Measurements from ENCODE around the gene GEMIN5.
A peak's percentile ranks its signal among the peaks of the same experiment; 100 is the strongest.
"Not testable (repeated sequence)": the region's sequence is repeated elsewhere in the genome, so short reads cannot be mapped to it uniquely, and the experiment has no call there.

GEMIN5 gene

GRCh38 chr5:154940772-154941620, 3.0 kb upstream of the GEMIN5 start, which contains the start of gene MRPL22:
Gene MRPL22, plus strand, starts transcription at chr5:154941073. Its CDS starts 38 bp downstream, at chr5:154941111.
- FAIRE-seq (peak; percentile 92), DNase-seq (ENCODE audit: insufficient read length, low spot score) (peak; percentile 67)

DNA sequence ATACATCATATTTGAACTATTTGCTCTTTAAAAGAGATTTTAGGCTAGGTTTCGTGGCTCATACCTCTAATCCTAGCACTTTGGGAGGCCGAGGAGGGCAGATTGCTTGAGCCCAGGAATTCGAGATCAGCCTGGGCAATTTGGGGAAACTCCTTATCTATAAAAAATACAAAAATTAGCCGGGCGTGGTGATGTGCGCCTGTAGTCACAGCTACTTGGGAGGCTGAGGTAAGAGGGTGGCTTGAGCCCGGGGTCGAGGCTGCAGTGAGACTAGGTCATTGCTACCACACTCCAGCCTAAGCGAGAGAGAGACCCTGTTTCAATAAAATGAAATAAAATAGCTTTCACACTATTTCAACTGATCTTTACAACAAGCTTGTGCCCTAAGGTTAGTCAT, 2.4 kb upstream of the GEMIN5 start:
- FAIRE-seq (no peak), DNase-seq (ENCODE audit: insufficient read length, low spot score) (no peak)

DNA sequence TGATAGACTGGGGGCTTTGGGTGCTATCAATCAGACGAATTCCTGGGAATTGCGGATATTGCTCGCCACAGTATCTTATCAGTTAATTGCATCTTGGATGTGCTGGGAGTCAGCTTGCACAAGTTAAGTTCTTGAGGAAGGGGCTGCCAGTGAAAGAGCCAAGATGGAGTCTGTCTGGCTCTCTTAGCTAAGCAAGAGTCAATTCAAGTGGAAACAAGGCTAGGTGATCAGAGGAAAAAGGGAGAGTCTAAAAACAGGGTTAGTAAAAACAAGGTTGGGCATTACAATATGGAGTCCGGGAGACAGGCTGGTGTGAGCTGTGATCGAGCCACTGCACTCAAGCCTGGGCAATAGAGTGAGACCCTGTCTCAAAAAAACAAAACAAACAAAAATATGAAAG, 1.4 kb upstream of the GEMIN5 start:
- DNase-seq (ENCODE audit: insufficient read length, low spot score); FAIRE-seq: not testable (repeated sequence)

DNA sequence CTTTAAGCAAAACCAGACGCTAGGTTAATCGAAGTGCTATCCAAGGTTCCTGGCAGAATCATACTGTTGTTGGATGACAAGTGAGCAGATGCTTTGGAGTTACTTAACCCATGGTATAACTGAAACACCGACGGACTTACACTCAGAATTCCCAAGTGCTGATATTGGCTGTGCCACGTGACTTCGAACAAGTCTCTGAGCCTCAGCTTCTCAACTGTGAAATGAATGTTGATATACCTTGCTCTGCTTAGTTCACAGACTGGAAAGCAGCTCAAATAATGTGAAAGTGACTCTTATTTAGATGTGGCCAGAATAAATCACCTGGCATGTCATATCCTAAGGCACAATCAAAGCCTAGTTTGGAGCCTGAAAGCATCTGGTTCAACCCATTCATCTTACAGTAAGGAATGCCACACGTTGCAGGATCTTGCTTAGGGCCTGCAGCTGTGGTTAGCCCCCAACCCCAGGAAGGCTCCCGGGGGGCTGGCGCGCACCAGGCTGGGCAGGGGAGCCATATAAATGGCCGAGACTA, 759 bp downstream of the GEMIN5 start:
- FAIRE-seq (no peak), DNase-seq (ENCODE audit: insufficient read length, low spot score) (no peak)

DNA sequence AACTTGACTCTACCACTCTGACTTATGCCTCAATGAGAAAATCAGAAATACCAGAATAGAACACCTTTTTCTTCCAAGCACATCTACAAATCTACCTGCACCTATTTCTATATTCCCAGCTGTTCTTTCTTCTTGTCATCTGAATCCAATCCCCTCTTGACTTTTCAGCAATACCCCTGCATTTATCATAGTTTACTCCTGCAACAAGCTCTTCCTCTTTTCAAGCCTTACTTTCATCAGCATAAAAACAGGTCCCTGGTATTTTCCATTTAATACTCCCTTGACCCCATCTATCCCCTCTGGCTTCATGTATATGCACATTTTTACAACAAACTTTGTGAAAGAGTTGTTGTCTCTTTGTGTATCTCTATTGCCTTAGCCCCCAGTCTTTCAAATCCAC, 3.1 kb downstream of the GEMIN5 start:
- DNase-seq (ENCODE audit: insufficient read length, low spot score), result no peak
- FAIRE-seq, result no peak

DNA sequence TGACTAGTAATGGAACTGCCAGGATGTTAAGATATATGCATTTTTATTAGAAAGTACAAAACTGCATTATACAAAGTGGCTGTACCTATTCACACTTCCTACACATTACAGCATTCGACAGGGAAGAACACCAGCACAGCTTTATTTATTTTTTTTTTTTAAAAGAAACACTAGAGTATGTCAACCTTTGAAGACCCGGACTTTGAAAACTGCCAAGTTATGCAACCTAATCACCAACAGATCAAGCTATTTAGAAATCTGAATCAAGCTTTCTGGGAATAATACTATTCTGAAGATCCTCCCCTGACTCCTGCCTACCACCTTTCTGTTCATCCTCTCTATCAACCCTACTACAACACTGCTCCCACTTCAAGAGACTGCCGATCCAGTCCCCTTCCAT, 4.5 kb downstream of the GEMIN5 start:
- FAIRE-seq, result no peak

DNA sequence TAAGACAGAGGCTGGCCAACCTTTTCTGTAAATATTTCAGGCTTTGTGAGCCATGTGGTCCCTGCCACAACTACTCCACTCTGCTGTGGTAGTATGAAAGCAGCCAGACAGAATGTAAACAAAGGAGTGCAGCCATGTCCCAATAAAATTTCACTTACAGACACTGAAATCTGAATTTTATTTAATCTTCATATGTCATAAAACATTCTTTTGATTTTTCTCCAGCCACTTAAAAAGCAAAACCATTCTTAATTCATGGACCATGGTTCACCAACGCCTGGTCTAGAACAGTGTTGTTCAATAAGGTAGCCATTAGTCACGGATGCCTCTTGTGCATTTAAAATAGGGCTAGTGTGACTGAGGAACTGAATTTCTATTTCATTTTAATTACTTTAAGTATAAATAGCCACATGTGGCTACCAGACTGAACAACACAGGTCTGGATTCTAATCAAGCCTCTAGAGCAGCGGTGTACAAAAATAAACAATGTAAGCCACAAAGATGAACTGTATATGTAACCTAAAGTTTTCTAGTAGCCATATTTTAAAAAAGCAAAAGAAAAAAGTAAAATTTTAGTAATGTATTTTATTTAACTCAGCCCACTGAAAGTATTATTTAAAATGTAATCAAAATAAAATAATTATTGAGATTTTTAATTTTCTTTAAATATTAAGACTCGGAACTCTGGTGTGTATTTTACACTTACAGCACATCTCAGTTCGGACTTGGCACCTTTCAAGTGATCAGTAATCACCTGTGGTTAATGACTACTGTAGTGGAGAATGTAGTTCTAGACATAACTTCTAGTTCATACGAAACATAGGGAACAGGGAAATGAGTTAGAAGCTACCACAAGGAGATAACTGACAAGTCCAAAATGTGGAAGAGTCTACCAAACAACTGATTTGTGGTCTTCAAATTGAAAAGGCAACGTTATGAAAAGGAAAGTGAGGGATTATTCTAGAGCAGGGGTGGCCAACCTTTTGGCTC, 14.3 kb downstream of the GEMIN5 start:
- DNase-seq (ENCODE audit: insufficient read length, low spot score) (no peak), FAIRE-seq (no peak)

More for the DNA sequence above, 4.5 kb downstream of the GEMIN5 start:
- no peak for DNase-seq (ENCODE audit: insufficient read length, low spot score)

- FAIRE-seq, result no peak
- no peak for DNase-seq (ENCODE audit: insufficient read length, low spot score)
Measured at GRCh38 chr5:154917757-154918156, 20.3 kb downstream of the GEMIN5 start.

GRCh38 chr5:154916874-154917273, 21.1 kb downstream of the GEMIN5 start:
- FAIRE-seq (no peak), DNase-seq (ENCODE audit: insufficient read length, low spot score) (no peak)

DNA sequence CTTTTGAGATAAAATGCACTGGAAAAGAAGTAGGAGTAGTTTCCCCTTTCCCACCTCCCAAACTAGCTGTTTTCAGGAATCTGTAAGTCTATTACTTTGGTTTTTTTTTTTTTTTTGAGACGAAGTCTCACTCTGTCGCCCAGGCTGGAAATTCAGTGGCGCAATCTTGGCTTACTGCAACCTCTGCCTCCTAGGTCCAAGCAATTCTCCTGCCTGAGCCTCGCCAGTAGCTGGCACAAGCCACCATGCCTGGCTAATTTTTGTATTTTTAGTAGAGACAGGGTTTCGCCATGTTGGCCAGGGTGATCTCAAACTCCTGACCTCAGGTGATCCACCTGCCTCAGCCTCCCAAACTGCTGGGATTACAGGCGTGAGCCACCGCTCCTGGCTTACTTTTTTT, 32.4 kb downstream of the GEMIN5 start:
- not testable (repeated sequence) for FAIRE-seq; DNase-seq (ENCODE audit: insufficient read length, low spot score)

- DNase-seq (ENCODE audit: insufficient read length, low spot score), result no peak
- FAIRE-seq, result no peak
Measured at GRCh38 chr5:154901913-154902312, 36.1 kb downstream of the GEMIN5 start.

DNA sequence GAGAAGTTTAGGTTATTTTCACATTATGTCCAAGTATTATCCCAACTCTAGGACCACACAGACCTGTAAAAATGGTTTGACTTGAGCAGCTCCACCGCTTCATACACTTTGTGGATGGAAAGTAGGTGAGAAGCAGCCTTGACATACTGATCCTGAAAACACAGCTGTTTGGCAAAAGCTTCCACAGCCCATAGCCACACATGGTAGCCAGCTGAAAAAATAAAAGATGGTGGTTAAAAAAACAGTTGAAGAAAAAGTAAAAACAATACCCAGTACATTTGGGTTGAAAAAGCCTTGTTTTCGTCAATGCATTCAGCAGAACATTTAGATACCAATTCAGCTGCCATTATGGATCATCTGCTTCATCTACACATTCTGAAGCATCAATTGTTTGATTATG, 36.7 kb downstream of the GEMIN5 start:
- DNase-seq (ENCODE audit: insufficient read length, low spot score), result no peak
- FAIRE-seq, result no peak

- no peak for FAIRE-seq
- DNase-seq (ENCODE audit: insufficient read length, low spot score), result no peak
Measured at GRCh38 chr5:154900066-154900465, 37.9 kb downstream of the GEMIN5 start.

GRCh38 chr5:154899151-154899816, 38.7 kb downstream of the GEMIN5 start:
- DNase-seq (ENCODE audit: insufficient read length, low spot score) (no peak), FAIRE-seq (no peak)

- FAIRE-seq, result no peak
Measured at GRCh38 chr5:154898210-154898609, 39.8 kb downstream of the GEMIN5 start.

GRCh38 chr5:154896562-154897165, 41.3 kb downstream of the GEMIN5 start:
- no peak for DNase-seq (ENCODE audit: insufficient read length, low spot score)
- FAIRE-seq, result no peak

More at GRCh38 chr5:154898210-154898609, 39.8 kb downstream of the GEMIN5 start:
- DNase-seq (ENCODE audit: insufficient read length, low spot score), result no peak

GRCh38 chr5:154895606-154896561, 42.1 kb downstream of the GEMIN5 start:
- DNase-seq (ENCODE audit: insufficient read length, low spot score) (no peak), FAIRE-seq (no peak)

DNA sequence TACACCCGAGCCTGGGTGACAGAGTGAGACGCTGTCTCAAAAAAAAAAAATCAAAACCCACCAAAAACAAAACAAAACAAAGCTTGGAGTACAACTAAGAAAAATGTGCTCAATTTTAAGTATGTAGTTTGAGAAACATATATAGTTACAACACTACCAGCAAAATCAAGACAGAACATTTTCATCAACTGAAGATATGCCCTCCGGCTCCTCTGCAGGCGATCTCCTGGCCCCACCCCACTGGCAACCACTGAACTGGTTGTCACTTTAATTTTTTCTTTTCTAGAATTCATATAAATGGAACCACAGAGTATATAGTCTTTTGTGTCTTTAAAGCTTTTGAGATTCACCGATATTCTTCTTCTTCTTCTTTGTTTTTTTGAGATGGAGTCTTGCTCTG, 44.6 kb downstream of the GEMIN5 start:
- FAIRE-seq, result no peak

DNA sequence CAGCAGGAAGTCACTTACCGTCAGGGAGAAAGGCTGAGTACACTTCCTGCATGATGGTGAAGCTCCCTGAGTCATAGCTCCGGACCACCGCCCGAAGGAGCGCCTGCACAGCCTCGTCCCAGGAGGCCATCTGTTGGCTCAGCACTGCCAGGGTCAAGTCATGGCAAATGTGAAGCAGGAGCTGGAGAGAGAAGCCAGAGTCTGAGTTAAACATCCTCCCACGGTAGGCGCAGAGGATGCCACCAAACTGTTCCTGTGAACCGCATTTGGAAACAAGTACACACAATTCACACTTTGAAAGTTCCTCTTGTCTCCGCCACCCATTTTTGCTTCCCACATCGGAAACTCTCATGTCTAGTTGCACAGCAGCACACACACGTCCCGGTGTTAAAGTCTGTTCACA, 45.6 kb downstream of the GEMIN5 start:
- FAIRE-seq (no peak), DNase-seq (ENCODE audit: insufficient read length, low spot score) (no peak)

More for the DNA sequence above, 44.6 kb downstream of the GEMIN5 start:
- no peak for DNase-seq (ENCODE audit: insufficient read length, low spot score)

Data from GM19239 (cell line).